Spleen (tissue), 11 donors: Measurements from ENCODE around the gene PDGFA. TPM values are rescaled to one million over a fixed set of nuclear protein-coding genes. Genes with fewer than 3 reads are reported as not detected.

Experiments used
- DNase-seq: peaks from one replicate; pipeline ENCODE4 v3.0.0-alpha.2; 2020
- H3K27ac ChIP-seq, 8 donors: fragments of 200-600 bp; sonication (generic) in 7 of 8; 1 replicate in 4 of 8; 2 replicates in 4 of 8; pipeline versions ENCODE4 v1.5.0 to v1.8.0; 2016 to 2021; ENCODE audit warnings: inconsistent platforms in 4 of 8, mild to moderate bottlenecking in 4 of 8, moderate library complexity in 1 of 8
- H3K27me3 ChIP-seq, 7 donors: fragments of 200-600 bp; sonication (generic) in 6 of 7; replicated peaks in 1 of 7; 1 replicate in 4 of 7; 2 replicates in 3 of 7; pipeline versions ENCODE4 v1.5.0 to v1.8.0; 2016 to 2021; ENCODE audit warnings: inconsistent platforms in 3 of 7, mild to moderate bottlenecking in 1 of 7
- H3K36me3 ChIP-seq, 6 donors: fragments of 200-600 bp; sonication (generic) in 5 of 6; 1 replicate in 4 of 6; 2 replicates in 2 of 6; pipeline versions ENCODE4 v1.5.0 to v1.8.0; 2016 to 2021; ENCODE audit warnings: inconsistent platforms in 2 of 6
- H3K4me1 ChIP-seq, 6 donors: fragments of 200-600 bp; sonication (generic) in 5 of 6; 1 replicate in 3 of 6; 2 replicates in 3 of 6; pipeline versions ENCODE4 v1.5.0 to v1.8.0; 2016 to 2021; ENCODE audit warnings: inconsistent platforms in 3 of 6
- H3K4me3 ChIP-seq, 8 donors: fragments of 200-600 bp; sonication (generic) in 7 of 8; 1 replicate in 4 of 8; 2 replicates in 4 of 8; pipeline versions ENCODE4 v1.5.0 to v1.8.0; 2016 to 2021; ENCODE audit warnings: inconsistent platforms in 4 of 8, mild to moderate bottlenecking in 4 of 8, moderate library complexity in 2 of 8
- H3K9me3 ChIP-seq, 8 donors: fragments of 200-600 bp; sonication (generic) in 7 of 8; 1 replicate in 4 of 8; 2 replicates in 4 of 8; pipeline versions ENCODE4 v1.5.0 to v1.8.0; 2016 to 2021; ENCODE audit warnings: inconsistent platforms in 4 of 8
- POLR2A ChIP-seq, 3 donors: fragments of 450-650 bp; IDR thresholded peaks; one replicate each; pipeline ENCODE4 v1.5.1; 2017; ENCODE audit warnings: antibody characterized with exemption in 3 of 3, mild to moderate bottlenecking in 1 of 3
- POLR2AphosphoS5 ChIP-seq, 3 donors: sonication (generic); formaldehyde crosslinking; IDR thresholded peaks; one replicate each; pipeline ENCODE4 v1.5.1; 2017; ENCODE audit warnings: antibody characterized with exemption in 3 of 3
- WGBS, 5 donors: extraction: QIAGEN DNeasy Blood & Tissue Kit in 3 of 5; methylation state at CpG; one replicate each; pipeline versions ENCODE4 v1.1.5 to v1.1.7; 2013 to 2018; 5-methylcytosine and 5-hydroxymethylcytosine counted together
- intact Hi-C: fragments of 100-400 bp; cut with DNase I; formaldehyde crosslinking; loops from one replicate; pipeline ENCODE4 v1.15.0; 2023; ENCODE audit warnings: low total_unique reads
- polyA plus RNA-seq, 3 donors: library from polyadenylated mRNA; stranded (reverse); fragments of 200-250 nt; gene quantifications; one replicate each; pipeline ENCODE4 v1.2.1, GENCODE V29; 2013
- total RNA-seq, 7 donors: library from RNA; depleted of rRNA in 3 of 7; stranded (reverse); fragments of >200 nt in 3 of 7; fragmentation: NEBNext Ultra II Directional in 4 of 7; extraction: Animal tissue kit (Norgen Biotek cat#: 25700) in 4 of 7; gene quantifications; one replicate each; pipeline versions ENCODE4 v1.1.0 to v1.2.1, GENCODE V29; 2016 to 2021
- TF ChIP-seq, protein P1 (sequence below), 11 experiments: fragments of 200-600 bp in 7 of 11; fragments of 450-650 bp in 4 of 11; sonication (generic) in 4 of 11; IDR thresholded peaks in 8 of 11; conservative IDR thresholded peaks in 3 of 11; 1 replicate in 7 of 11; 2 replicates in 4 of 11; pipeline versions ENCODE4 v1.4.0 to v1.8.0; 2016 to 2021; ENCODE audit warnings: antibody characterized with exemption in 11 of 11, inconsistent platforms in 4 of 11, mild to moderate bottlenecking in 1 of 11
- donor health status: healthy with polysubstance abuse.
- donor health status: DM: no; HTN: no; CAD: no; lungs with moderate emphysema.
- donor health status: DM: no; HTN: no; CAD: no.
- donor health status: Bipolar disorder and iron deficiency.
- donor health status: healthy.
- donor health status: DM: no; HTN: no; CAD: no.
- donor health status: DM: yes; HTN: yes; CAD: no.

PDGFA gene
- total and polyA plus RNA-seq, 10 donors, result 6.1 to 49.5 (median 19.9) TPM

GRCh38 chr7:510782-511281 lies 8.8 kb downstream of the PDGFA start:
- intact Hi-C loops, result no loop called here
- Histone ChIP-seq H3K9me3 (no peaks in the 10 kb centered on the region), H3K36me3 (peaks cover 0 to 80% (median 11%) of the 10 kb centered on the region in 6 donors), H3K27me3 (peaks cover 0 to 12% (median 0%) of the 10 kb centered on the region in 7 donors), H3K4me1 (peaks cover 0 to 34% (median 15%) of the 10 kb centered on the region in 6 donors), H3K4me3 (no peak overlapping the region), H3K27ac (no peak overlapping the region)
- TF ChIP-seq POLR2A (IDR thresholded peaks at IDR 0.05), result no peak
- TF ChIP-seq, protein P1, sequence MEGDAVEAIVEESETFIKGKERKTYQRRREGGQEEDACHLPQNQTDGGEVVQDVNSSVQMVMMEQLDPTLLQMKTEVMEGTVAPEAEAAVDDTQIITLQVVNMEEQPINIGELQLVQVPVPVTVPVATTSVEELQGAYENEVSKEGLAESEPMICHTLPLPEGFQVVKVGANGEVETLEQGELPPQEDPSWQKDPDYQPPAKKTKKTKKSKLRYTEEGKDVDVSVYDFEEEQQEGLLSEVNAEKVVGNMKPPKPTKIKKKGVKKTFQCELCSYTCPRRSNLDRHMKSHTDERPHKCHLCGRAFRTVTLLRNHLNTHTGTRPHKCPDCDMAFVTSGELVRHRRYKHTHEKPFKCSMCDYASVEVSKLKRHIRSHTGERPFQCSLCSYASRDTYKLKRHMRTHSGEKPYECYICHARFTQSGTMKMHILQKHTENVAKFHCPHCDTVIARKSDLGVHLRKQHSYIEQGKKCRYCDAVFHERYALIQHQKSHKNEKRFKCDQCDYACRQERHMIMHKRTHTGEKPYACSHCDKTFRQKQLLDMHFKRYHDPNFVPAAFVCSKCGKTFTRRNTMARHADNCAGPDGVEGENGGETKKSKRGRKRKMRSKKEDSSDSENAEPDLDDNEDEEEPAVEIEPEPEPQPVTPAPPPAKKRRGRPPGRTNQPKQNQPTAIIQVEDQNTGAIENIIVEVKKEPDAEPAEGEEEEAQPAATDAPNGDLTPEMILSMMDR (IDR thresholded peaks at IDR 0.05 in 8 of 11, conservative IDR thresholded peaks at IDR 0.05 in 3 of 11), result no peak
- peak; percentile 64 for DNase-seq
- WGBS, 5 donors, result 79 to 89% (median 81%) methylated on average over 22 to 25 of the region's 25 CpGs

- no peaks in the 10 kb centered on the region for H3K9me3 ChIP-seq
- intact Hi-C loops, result no loop called here
- TF ChIP-seq POLR2A (IDR thresholded peaks at IDR 0.05) (no peak), POLR2AphosphoS5 (IDR thresholded peaks at IDR 0.05) (no peak)
- TF ChIP-seq, protein P1 (IDR thresholded peaks at IDR 0.05 in 8 of 11, conservative IDR thresholded peaks at IDR 0.05 in 3 of 11), result no peak
- H3K27ac ChIP-seq, result no peak overlapping the region
- peaks cover 0 to 87% (median 11%) of the 10 kb centered on the region in 6 donors for H3K36me3 ChIP-seq
- WGBS, 5 donors, result 85 to 91% (median 87%) methylated on average over 14 to 17 of the region's 17 CpGs
- peaks cover 0 to 27% (median 12%) of the 10 kb centered on the region in 6 donors for H3K4me1 ChIP-seq
- H3K27me3 ChIP-seq, result peaks cover 0 to 5% (median 0%) of the 10 kb centered on the region in 7 donors
- no peak overlapping the region for H3K4me3 ChIP-seq
- peak; percentile 65 for DNase-seq
Observed at GRCh38 chr7:510131-510481, 9.5 kb downstream of the PDGFA start.

GRCh38 chr7:509426-510130 lies 10.1 kb downstream of the PDGFA start:
- peaks cover 0 to 21% (median 9%) of the 10 kb centered on the region in 6 donors for H3K4me1 ChIP-seq
- WGBS, 5 donors, result 84 to 95% (median 87%) methylated on average over 19 to 20 of the region's 20 CpGs
- intact Hi-C loops, result no loop called here

More at GRCh38 chr7:509426-510130, 10.1 kb downstream of the PDGFA start:
- Histone ChIP-seq H3K9me3 (no peaks in the 10 kb centered on the region), H3K27ac (no peak overlapping the region), H3K27me3 (no peaks in the 10 kb centered on the region), H3K36me3 (peaks cover 0 to 92% (median 11%) of the 10 kb centered on the region in 6 donors), H3K4me3 (no peak overlapping the region)
- TF ChIP-seq POLR2AphosphoS5 (IDR thresholded peaks at IDR 0.05) (no peak), POLR2A (IDR thresholded peaks at IDR 0.05) (no peak)
- TF ChIP-seq, protein P1 (IDR thresholded peaks at IDR 0.05 in 8 of 11, conservative IDR thresholded peaks at IDR 0.05 in 3 of 11), result no peak
- DNase-seq, result peak; percentile 42
